Fibroblast of lung (primary cell): Measurements from ENCODE around the gene TLE5. TPM values are rescaled to one million over a fixed set of nuclear protein-coding genes. Genes with fewer than 3 reads are reported as not detected.
"Not testable (repeated sequence)": the region's sequence is repeated elsewhere in the genome, so short reads cannot be mapped to it uniquely, and the experiment has no call there.

Source experiments
- DNase-seq, 2 donors: peaks; one replicate each; pipeline versions ENCODE4 v3.0.0 to v3.0.0-alpha.2; 2010; ENCODE audit warnings: low read depth in 2 of 2
- H2AFZ ChIP-seq: 2 replicates; pipeline ENCODE4 v1.5.1; 2012; ENCODE audit warnings: low read length, control low read depth, inconsistent platforms
- H3K27ac ChIP-seq: 2 replicates; pipeline ENCODE4 v1.5.1; 2011; ENCODE audit warnings: low read length, control low read depth; ENCODE audit not compliant: insufficient read depth
- H3K27me3 ChIP-seq: 2 replicates; pipeline ENCODE4 v1.5.1; 2011; ENCODE audit warnings: mild to moderate bottlenecking, low read length; ENCODE audit not compliant: control insufficient read depth, insufficient read depth
- H3K36me3 ChIP-seq: 2 replicates; pipeline ENCODE4 v1.5.1; 2011; ENCODE audit warnings: low read length; ENCODE audit not compliant: control insufficient read depth, insufficient read depth
- H3K4me1 ChIP-seq: 2 replicates; pipeline ENCODE4 v1.5.1; 2011; ENCODE audit warnings: low read length; ENCODE audit not compliant: control insufficient read depth, insufficient read depth; ENCODE audit errors: extremely low read depth
- H3K4me2 ChIP-seq: 2 replicates; pipeline ENCODE4 v1.5.1; 2011; ENCODE audit warnings: low read length, control low read depth; ENCODE audit not compliant: insufficient read depth; ENCODE audit errors: extremely low read depth
- H3K4me3 ChIP-seq, 4 experiments: fragments of 200-600 bp in 1 of 4; sonication (generic) in 1 of 4; replicated peaks in 1 of 4; 2 replicates each; pipeline ENCODE4 v1.5.1; 2011 to 2016; ENCODE audit warnings: low read length in 4 of 4, low read depth in 3 of 4, mild to moderate bottlenecking in 3 of 4, control low read depth in 2 of 4, inconsistent platforms in 1 of 4, mixed read lengths in 1 of 4; ENCODE audit not compliant: insufficient read depth in 1 of 4; ENCODE audit errors: control extremely low read depth in 1 of 4
- H3K79me2 ChIP-seq: 2 replicates; pipeline ENCODE4 v1.5.1; 2012; ENCODE audit warnings: mild to moderate bottlenecking, low read length, inconsistent platforms; ENCODE audit not compliant: control insufficient read depth, insufficient read depth
- H3K9ac ChIP-seq: 2 replicates; pipeline ENCODE4 v1.5.1; 2011; ENCODE audit warnings: mild to moderate bottlenecking, low read length, control low read depth; ENCODE audit not compliant: insufficient read depth
- H3K9me3 ChIP-seq: 2 replicates; pipeline ENCODE4 v1.5.1; 2012; ENCODE audit warnings: low read depth, low read length; ENCODE audit not compliant: control insufficient read depth, insufficient read depth
- H4K20me1 ChIP-seq: 2 replicates; pipeline ENCODE4 v1.5.1; 2011; ENCODE audit warnings: low read length; ENCODE audit not compliant: control insufficient read depth, insufficient read depth; ENCODE audit errors: extremely low read depth
- EZH2 ChIP-seq: IDR thresholded peaks from 2 replicates; pipeline ENCODE4 v1.5.1; 2012; ENCODE audit warnings: low read length, control low read depth, mild to moderate bottlenecking; ENCODE audit errors: missing control alignments
- polyA plus RNA-seq, 2 donors: library from polyadenylated mRNA; depleted of rRNA in 1 of 2; stranded (reverse) in 1 of 2; unstranded in 1 of 2; fragments of >200 nt; gene quantifications; 2 replicates each; pipeline ENCODE4 v1.2.1, GENCODE V29; 2011 to 2012; ENCODE audit warnings: missing spikeins in 1 of 2
- total RNA-seq: library from RNA; depleted of rRNA; stranded (reverse); fragments of >200 nt; gene quantifications from 2 replicates; pipeline ENCODE4 v1.2.1, GENCODE V29; 2014
- TF ChIP-seq, protein P1 (sequence below), 2 donors: IDR thresholded peaks in 1 of 2; conservative IDR thresholded peaks in 1 of 2; 1 replicate in 1 of 2; 2 replicates in 1 of 2; pipeline ENCODE4 v1.5.1; 2011 to 2012; ENCODE audit warnings: low read length in 2 of 2, control low read depth in 1 of 2, inconsistent platforms in 1 of 2, low read depth in 1 of 2, mild to moderate bottlenecking in 1 of 2

The TLE5 gene
- total and polyA plus RNA-seq, 2 donors (not counting 1 experiment from before 2014, with no cell fraction given), result 173 to 319 TPM

- no peak for DNase-seq
- TF ChIP-seq, protein P1, sequence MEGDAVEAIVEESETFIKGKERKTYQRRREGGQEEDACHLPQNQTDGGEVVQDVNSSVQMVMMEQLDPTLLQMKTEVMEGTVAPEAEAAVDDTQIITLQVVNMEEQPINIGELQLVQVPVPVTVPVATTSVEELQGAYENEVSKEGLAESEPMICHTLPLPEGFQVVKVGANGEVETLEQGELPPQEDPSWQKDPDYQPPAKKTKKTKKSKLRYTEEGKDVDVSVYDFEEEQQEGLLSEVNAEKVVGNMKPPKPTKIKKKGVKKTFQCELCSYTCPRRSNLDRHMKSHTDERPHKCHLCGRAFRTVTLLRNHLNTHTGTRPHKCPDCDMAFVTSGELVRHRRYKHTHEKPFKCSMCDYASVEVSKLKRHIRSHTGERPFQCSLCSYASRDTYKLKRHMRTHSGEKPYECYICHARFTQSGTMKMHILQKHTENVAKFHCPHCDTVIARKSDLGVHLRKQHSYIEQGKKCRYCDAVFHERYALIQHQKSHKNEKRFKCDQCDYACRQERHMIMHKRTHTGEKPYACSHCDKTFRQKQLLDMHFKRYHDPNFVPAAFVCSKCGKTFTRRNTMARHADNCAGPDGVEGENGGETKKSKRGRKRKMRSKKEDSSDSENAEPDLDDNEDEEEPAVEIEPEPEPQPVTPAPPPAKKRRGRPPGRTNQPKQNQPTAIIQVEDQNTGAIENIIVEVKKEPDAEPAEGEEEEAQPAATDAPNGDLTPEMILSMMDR (conservative IDR thresholded peaks at IDR 0.05 in 1 of 2, IDR thresholded peaks at IDR 0.05 in 1 of 2; ENCODE audit: low read depth in 1 of 2, low read length in 2 of 2), result no peak
- TF ChIP-seq EZH2, result no peak
These were observed 49.6 kb downstream of the TLE5 start for GRCh38 chr19:3012621-3013262.

GRCh38 chr19:3012059-3012458 is 50.2 kb downstream of the TLE5 start:
- H3K27me3 ChIP-seq, H4K20me1 ChIP-seq: not testable (repeated sequence)

More at GRCh38 chr19:3012621-3013262, 49.6 kb downstream of the TLE5 start:
- Histone ChIP-seq H3K4me2 (no peak overlapping the region), H3K27me3 (no peaks in the 10 kb centered on the region), H3K9ac (no peak overlapping the region), H3K27ac (no peak overlapping the region), H3K79me2 (no peaks in the 10 kb centered on the region), H3K4me3 (no peak overlapping the region), H3K36me3 (no peaks in the 10 kb centered on the region), H3K9me3 (no peaks in the 10 kb centered on the region), H2AFZ (no peak overlapping the region), H4K20me1 (no peaks in the 10 kb centered on the region), H3K4me1 (no peaks in the 10 kb centered on the region)

GRCh38 chr19:3010871-3011270 is 51.4 kb downstream of the TLE5 start:
- Histone ChIP-seq H3K36me3 (no peaks in the 10 kb centered on the region), H3K27ac (no peak overlapping the region), H3K9ac (no peak overlapping the region), H2AFZ (no peak overlapping the region), H3K9me3 (no peaks in the 10 kb centered on the region), H3K4me2 (no peak overlapping the region), H3K4me1 (no peaks in the 10 kb centered on the region), H3K79me2 (no peaks in the 10 kb centered on the region), H4K20me1 (no peaks in the 10 kb centered on the region), H3K4me3 (no peak overlapping the region), H3K27me3 (no peaks in the 10 kb centered on the region)
- TF ChIP-seq, protein P1 (conservative IDR thresholded peaks at IDR 0.05 in 1 of 2, IDR thresholded peaks at IDR 0.05 in 1 of 2; ENCODE audit: low read depth in 1 of 2, low read length in 2 of 2), result no peak
- no peak for TF ChIP-seq EZH2
- DNase-seq, result no peak

More at GRCh38 chr19:3012059-3012458, 50.2 kb downstream of the TLE5 start:
- DNase-seq, H2AFZ ChIP-seq, H3K36me3 ChIP-seq, H3K9me3 ChIP-seq, H3K4me2 ChIP-seq, H3K79me2 ChIP-seq, H3K9ac ChIP-seq, H3K27ac ChIP-seq, H3K4me1 ChIP-seq, H3K4me3 ChIP-seq: not testable (repeated sequence)
